IPS-15b (cell line): ENCODE results near the gene NBEAL2.

Source experiments
- H3K27me3 ChIP-seq: one replicate; pipeline ENCODE4 v1.6.1; 2013; ENCODE audit warnings: low read length; ENCODE audit not compliant: control insufficient read depth, insufficient read depth
- H3K36me3 ChIP-seq: one replicate; pipeline ENCODE4 v1.6.1; 2013; ENCODE audit warnings: low read length; ENCODE audit not compliant: control insufficient read depth, insufficient read depth
- H3K4me1 ChIP-seq: one replicate; pipeline ENCODE4 v1.6.1; 2013; ENCODE audit warnings: mild to moderate bottlenecking, low read length; ENCODE audit not compliant: control insufficient read depth, insufficient read depth
- H3K4me3 ChIP-seq: one replicate; pipeline ENCODE4 v1.5.1; 2013; ENCODE audit warnings: low read depth, low read length
- H3K9ac ChIP-seq: one replicate; pipeline ENCODE4 v1.6.1; 2013; ENCODE audit warnings: low read depth, mild to moderate bottlenecking, low read length
- H3K9me3 ChIP-seq: one replicate; pipeline ENCODE4 v1.6.1; 2013; ENCODE audit warnings: mild to moderate bottlenecking, low read length; ENCODE audit not compliant: control insufficient read depth, insufficient read depth

NBEAL2 gene, protein sequence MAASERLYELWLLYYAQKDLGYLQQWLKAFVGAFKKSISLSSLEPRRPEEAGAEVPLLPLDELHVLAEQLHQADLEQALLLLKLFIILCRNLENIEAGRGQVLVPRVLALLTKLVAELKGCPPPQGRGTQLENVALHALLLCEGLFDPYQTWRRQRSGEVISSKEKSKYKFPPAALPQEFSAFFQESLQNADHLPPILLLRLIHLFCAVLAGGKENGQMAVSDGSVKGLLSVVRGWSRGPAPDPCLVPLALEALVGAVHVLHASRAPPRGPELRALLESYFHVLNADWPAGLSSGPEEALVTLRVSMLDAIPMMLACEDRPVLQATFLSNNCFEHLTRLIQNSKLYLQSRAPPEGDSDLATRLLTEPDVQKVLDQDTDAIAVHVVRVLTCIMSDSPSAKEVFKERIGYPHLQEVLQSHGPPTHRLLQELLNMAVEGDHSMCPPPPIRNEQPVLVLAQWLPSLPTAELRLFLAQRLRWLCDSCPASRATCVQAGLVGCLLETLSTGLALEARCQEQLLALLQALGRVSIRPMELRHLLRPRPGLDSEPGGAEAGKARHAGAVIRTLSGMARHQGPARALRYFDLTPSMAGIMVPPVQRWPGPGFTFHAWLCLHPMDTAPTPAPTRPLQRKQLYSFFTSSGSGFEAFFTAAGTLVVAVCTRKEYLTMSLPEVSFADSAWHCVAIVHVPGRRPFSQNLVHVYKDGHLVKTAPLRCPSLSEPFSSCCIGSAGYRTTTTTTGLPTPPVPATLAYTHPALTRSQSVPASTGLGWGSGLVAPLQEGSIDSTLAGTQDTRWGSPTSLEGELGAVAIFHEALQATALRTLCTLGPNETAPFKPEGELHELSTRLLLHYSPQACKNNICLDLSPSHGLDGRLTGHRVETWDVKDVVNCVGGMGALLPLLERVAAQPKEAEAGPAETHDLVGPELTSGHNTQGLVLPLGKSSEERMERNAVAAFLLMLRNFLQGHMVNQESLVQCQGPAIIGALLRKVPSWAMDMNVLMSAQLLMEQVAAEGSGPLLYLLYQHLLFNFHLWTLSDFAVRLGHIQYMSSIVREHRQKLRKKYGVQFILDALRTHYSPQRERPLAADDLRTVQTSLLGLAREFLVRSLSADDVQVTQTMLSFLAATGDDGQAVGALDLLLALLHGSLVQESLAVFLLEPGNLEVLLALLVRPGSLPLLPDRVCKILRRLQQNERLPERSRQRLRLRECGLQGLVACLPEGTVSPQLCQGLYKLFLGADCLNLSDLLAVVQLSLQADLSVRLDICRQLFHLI (N-terminal part only)

DNA sequence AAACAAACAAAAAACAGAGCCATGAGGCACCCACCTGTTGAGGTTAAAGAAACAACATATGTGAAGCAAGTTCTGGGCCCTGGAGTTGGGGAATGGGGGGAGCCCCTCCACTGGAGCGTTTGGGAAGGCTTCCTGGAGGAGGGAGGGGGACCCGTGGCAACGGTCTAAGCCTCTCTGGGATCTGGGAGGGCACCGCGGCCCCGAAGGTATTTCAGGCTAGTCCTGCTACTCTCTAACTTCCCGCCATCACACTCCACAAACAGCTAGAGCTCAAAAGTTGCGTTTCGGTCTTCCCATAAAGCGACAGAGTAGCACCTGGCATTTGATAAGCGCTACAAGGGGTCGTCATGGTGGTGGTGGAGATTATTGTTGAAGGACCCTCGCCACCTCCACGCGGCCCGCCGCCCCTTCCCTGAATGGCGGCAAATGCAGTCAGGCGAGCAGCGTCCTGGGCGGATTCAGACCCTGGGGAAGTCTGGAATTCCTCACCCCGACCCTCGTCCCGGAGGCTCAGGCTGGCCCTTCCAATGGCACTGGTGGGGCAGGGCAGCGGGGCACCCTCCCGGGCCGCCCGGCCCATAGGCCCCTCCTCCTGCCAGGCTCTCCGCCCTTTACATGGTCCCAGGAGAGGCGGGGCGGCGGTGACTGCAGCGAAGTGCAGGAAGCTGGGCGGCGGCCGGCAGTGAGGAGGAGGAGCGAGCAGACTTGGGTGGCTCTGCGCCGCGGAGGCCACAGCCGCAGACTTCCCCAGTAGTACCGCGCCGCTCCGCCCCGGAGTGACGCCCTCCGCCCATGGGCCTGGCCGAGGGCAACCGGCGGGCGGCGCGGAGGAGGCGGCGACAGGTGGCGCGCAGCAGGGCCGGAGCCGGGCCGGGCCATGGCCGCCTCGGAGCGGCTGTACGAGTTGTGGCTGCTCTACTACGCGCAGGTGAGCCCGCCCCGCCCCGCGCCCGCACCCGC lies at the start of gene NBEAL2:
NBEAL2 (plus strand) TSS at position 682 of the 960 bp plus-strand sequence; CDS start at position 878, 196 bp downstream.
- H3K27me3 ChIP-seq, result peaks cover 7% of the 10 kb centered on the region
- peak within 1 kb of the TSS; percentile 54 for H3K9ac ChIP-seq
- H3K4me3 ChIP-seq, result peak within 1 kb of the TSS; percentile 91
- peaks cover 3% of the 10 kb centered on the region for H3K4me1 ChIP-seq
- H3K9me3 ChIP-seq, result no peaks in the 10 kb centered on the region
- no peaks in the 10 kb centered on the region for H3K36me3 ChIP-seq

DNA sequence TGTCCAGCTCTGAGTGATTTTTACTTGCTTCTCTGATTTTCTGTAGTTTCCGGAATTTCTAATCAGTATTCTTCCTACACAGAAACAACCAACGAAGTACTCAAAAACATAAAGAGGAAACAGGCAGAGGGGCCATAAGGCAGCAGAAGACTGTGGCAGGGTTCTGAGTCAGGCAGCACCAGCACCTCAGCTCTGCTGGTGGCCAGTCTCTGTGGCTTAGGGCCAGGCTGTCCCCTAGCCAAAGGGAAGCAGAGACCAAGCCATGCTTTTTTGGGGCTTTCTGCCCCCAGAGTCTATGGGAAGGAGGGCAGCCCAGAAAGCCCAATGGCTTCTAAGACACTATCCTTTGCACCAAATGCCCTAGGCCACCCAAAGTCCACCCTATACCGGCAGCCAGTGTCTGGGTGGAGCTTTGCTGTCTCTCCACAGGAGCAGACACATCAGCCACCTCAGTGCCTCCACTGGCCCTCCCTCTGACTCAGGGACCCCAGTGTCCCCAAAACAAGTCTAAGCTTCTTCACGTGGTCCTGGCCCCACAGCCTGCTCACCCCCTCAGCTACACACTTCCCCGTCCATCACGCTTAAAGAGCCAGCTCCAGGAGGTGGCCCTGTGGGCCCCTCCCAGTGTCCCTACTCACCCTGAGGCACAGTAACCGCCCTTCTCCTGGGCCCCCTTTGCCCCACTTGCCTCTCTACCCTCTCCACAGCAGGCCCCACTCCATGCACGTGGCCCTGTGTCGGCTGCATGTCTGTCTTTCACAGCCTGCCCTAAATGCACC lies 49.1 kb upstream of the NBEAL2 start:
- H3K9ac ChIP-seq, result no peak overlapping the region
- H3K4me1 ChIP-seq, result peaks cover 10% of the 10 kb centered on the region
- no peaks in the 10 kb centered on the region for H3K27me3 ChIP-seq
- H3K36me3 ChIP-seq, result peaks cover 23% of the 10 kb centered on the region
- no peak overlapping the region for H3K4me3 ChIP-seq
- H3K9me3 ChIP-seq, result no peaks in the 10 kb centered on the region

DNA sequence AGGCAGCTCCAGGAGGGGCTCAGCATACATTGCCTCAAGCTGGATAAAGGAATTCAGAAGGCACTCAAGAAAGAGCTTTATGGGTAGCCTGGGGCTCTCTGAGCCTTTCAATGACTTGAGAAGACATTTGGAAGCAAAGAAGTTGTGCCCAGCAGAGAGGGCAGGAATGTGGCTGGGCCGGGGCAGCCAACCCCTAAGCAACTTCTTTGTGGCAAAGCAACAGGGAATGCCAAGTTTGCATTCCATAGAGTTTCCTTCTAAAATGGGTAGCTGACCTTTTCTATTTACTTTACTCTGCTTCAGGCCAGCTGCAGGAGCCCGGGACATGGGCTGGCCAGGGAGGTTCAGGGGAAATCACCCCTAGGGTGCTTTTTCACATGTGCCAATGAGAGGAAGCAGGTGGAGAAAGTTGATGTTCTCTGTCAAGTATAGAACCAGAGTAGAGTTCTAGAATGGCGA lies 48.5 kb upstream of the NBEAL2 start:
- Histone ChIP-seq H3K4me1 (peaks cover 10% of the 10 kb centered on the region), H3K9ac (no peak overlapping the region), H3K9me3 (no peaks in the 10 kb centered on the region), H3K27me3 (no peaks in the 10 kb centered on the region), H3K36me3 (peaks cover 19% of the 10 kb centered on the region), H3K4me3 (no peak overlapping the region)

DNA sequence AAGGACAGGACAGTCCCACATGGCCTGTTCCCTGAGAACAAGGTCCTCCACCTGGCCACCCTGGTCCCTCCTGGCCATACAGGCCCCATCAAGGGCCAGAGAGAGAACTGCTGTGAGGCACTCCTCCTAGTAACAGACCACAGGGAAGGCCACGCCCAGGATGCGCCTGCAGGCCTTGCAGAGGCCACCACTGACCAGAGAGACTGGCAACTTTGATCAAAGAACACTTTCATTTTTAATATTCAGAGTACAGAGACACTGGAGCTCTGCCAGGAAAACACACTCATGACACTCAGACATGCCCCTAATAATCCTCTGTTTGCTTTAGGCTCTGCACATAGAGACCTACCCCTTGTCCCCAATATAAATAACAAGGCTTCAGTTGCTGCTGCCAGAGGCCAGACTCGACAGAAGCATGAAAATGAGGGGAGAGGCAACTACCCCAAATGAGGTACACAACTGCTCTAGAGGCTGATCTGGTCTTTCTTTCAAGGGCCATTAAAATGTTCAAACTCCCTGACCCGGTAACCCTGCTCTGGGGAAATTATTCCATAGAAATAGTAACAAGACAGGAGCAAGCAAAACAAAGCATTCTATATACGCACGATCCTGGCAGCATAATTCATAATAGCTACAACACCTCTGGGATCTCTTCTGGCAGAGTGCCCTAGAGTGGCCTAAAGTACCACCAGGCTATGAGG lies 47.7 kb upstream of the NBEAL2 start:
- H3K9me3 ChIP-seq, result no peaks in the 10 kb centered on the region
- no peak overlapping the region for H3K9ac ChIP-seq
- H3K4me1 ChIP-seq, result peaks cover 10% of the 10 kb centered on the region
- H3K27me3 ChIP-seq, result no peaks in the 10 kb centered on the region
- H3K4me3 ChIP-seq, result no peak overlapping the region
- H3K36me3 ChIP-seq, result peaks cover 13% of the 10 kb centered on the region

DNA sequence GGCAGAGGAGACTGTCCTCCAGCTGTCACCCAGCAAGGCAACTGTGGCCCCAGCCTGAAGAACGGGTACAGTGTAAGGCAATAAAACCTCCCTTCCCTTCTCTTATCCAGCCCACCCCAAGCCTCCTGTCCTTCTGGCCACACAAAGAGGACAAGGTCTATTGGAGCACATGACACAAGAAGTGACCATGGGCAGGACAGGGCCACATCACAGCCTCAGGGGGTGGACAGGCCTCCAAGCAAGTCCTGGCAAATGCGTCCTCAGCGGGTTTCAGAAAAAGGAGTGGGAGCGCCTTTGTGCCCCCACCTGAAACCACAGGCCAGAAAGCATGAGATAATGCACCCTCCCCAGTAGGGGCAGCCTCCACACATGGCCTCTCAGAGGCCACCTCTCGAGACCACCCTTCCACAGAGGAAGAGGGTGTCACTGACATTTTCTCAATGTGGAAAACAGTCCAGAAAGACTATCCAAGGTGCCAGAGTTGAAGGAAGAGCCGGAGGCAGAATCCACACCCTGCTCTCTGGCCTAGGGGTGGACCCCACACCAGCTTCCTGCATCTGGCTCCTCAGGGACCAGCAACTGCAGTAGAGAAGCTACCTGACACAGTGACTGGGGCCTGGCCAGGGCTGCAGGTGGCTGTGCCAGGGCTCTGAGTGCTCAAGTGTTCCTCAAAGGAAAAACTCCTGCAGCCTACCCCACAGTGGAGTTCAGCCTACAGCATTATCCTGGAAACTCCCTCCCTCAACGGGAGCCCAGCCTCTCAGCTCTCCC lies 46.8 kb upstream of the NBEAL2 start:
- H3K36me3 ChIP-seq, result peaks cover 8% of the 10 kb centered on the region
- peaks cover 10% of the 10 kb centered on the region for H3K4me1 ChIP-seq
- no peaks in the 10 kb centered on the region for H3K27me3 ChIP-seq
- no peaks in the 10 kb centered on the region for H3K9me3 ChIP-seq
- no peak overlapping the region for H3K9ac ChIP-seq
- H3K4me3 ChIP-seq, result no peak overlapping the region

DNA sequence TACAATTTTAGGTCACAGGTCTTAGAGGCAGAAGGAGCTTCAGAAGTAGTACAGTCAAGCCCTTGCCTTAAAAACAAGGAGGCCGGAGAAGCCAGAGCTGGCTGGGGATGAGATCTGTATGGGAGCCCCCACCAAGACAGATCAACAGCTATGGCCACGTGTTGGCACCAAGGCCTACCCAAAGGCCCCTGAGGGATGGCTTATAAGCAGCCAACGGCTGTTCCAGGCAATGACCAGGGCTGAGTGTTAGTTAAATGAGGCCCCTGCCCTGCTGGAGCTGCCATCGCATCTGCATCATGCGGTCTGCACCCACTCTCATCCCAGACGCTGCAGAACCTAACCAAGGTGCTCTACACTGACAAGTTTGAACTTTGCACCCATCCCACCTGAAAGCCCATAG lies 46.2 kb upstream of the NBEAL2 start:
- Histone ChIP-seq H3K9me3 (no peaks in the 10 kb centered on the region), H3K27me3 (no peaks in the 10 kb centered on the region), H3K36me3 (peaks cover 7% of the 10 kb centered on the region), H3K9ac (no peak overlapping the region), H3K4me1 (peaks cover 10% of the 10 kb centered on the region), H3K4me3 (no peak overlapping the region)

DNA sequence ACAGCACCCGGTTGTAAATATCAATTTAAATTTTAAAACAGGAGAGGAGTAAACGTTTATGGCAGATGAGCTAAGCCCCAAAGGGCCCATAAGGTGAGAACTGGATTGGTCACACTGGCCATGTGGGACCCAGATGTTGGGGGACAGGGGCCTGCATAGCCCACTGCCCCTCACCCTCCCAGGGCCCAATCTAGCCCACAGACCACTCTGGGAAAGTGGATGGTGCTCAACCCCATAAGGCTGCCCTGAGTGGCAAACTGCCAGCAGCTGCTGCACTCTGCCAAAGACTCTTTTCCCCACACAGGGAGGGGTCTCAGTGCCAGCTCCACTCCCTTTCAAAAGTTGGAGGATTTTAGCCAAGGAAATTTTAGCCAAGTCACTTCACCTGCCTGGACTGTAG lies 45.4 kb upstream of the NBEAL2 start:
- H3K27me3 ChIP-seq, result no peaks in the 10 kb centered on the region
- peaks cover 7% of the 10 kb centered on the region for H3K36me3 ChIP-seq
- no peak overlapping the region for H3K4me3 ChIP-seq

DNA sequence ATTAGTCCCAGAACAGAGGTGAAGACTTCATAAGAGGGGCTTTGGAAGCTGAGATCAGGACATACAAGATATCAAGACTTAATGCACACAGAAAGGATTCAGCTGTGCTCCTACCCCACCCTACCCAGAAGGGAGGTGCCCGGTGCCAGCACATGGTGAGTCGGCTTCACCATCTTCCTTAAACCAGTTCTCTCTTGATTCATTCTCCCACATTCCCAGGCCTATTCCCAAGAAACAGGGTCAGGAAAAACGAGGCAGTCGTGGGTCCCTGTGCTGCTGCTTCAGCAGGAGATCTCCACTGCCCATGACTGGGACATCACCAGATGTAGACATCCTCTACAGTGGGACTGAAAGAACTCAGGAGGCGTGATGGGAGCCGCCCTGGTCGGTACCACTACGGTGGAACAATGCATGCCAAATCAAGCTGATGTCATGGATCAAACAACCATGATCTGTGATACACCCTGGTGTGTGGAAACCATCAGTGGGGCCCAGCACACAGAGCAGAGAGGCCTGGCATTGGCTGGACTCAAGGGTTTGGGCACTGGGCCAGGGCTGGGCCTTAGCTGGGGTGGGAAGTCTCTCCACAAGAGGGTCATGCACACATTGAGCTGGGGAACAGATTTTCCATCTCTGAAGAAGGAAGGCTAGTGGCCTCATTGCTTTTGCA lies 44.8 kb upstream of the NBEAL2 start:
- Histone ChIP-seq H3K9ac (no peak overlapping the region), H3K36me3 (peaks cover 10% of the 10 kb centered on the region), H3K9me3 (no peaks in the 10 kb centered on the region), H3K27me3 (no peaks in the 10 kb centered on the region), H3K4me1 (peaks cover 10% of the 10 kb centered on the region), H3K4me3 (no peak overlapping the region)

More for the DNA sequence above, 45.4 kb upstream of the NBEAL2 start:
- no peak overlapping the region for H3K9ac ChIP-seq
- H3K9me3 ChIP-seq, result no peaks in the 10 kb centered on the region
- peaks cover 10% of the 10 kb centered on the region for H3K4me1 ChIP-seq
